NCI-H1930 (cell line): Measurements from ENCODE around the gene ZNF560.
"Not testable (repeated sequence)": the region's sequence is repeated elsewhere in the genome, so short reads cannot be mapped to it uniquely, and the experiment has no call there.

Experiments used
- DNase-seq, 2 experiments: peaks; one replicate each; lab custom pipeline; 2025; lab: John Stamatoyannopoulos, UW

Gene ZNF560

GRCh38 chr19:9498183-9498902 lies at the start of gene ZNF560:
Gene ZNF560, minus strand, starts transcription at chr19:9498616. Its CDS starts 23,303 bp downstream, at chr19:9475313.
- peak; percentile 66 to 77 for DNase-seq

- DNase-seq: no peak
Measured at GRCh38 chr19:9547870-9548269, 49.5 kb upstream of the ZNF560 start.

GRCh38 chr19:9541281-9541680 lies 42.9 kb upstream of the ZNF560 start:
- not testable (repeated sequence) for DNase-seq

- not testable (repeated sequence) for DNase-seq
Measured at GRCh38 chr19:9539921-9540320, 41.5 kb upstream of the ZNF560 start.

GRCh38 chr19:9539201-9539600 lies 40.8 kb upstream of the ZNF560 start:
- not testable (repeated sequence) for DNase-seq

- peak; percentile 56 to 68 for DNase-seq
Measured at GRCh38 chr19:9538183-9539058, 40.0 kb upstream of the ZNF560 start, which contains the start of gene ZNF426. Gene ZNF426, minus strand, starts transcription at chr19:9538645. Its CDS starts 2,413 bp downstream, at chr19:9536232.

GRCh38 chr19:9535934-9536333 lies 37.5 kb upstream of the ZNF560 start:
- no peak for DNase-seq

GRCh38 chr19:9531933-9532332 lies 33.5 kb upstream of the ZNF560 start:
- no peak for DNase-seq

GRCh38 chr19:9528757-9529336 lies 30.4 kb upstream of the ZNF560 start:
- DNase-seq: no peak

- DNase-seq: no peak
Measured at GRCh38 chr19:9523885-9524474, 25.6 kb upstream of the ZNF560 start.

- DNase-seq: no peak
Measured at GRCh38 chr19:9507285-9507684, 8.9 kb upstream of the ZNF560 start.

- DNase-seq: no peak
Measured at GRCh38 chr19:9500796-9501195, 2.4 kb upstream of the ZNF560 start.

GRCh38 chr19:9494096-9494495 lies 4.3 kb downstream of the ZNF560 start:
- DNase-seq: no peak

- no peak for DNase-seq
Measured at GRCh38 chr19:9487016-9487415, 11.4 kb downstream of the ZNF560 start.

- DNase-seq: no peak
Measured at GRCh38 chr19:9485140-9485539, 13.3 kb downstream of the ZNF560 start.

- DNase-seq: no peak
Measured at GRCh38 chr19:9474975-9475374, 23.4 kb downstream of the ZNF560 start.

- DNase-seq: no peak
Measured at GRCh38 chr19:9467161-9467560, 31.3 kb downstream of the ZNF560 start.

GRCh38 chr19:9461938-9462337 lies 36.5 kb downstream of the ZNF560 start:
- DNase-seq: no peak

- no peak for DNase-seq
Measured at GRCh38 chr19:9456018-9456689, 42.3 kb downstream of the ZNF560 start.

- no peak for DNase-seq
Measured at GRCh38 chr19:9453953-9454352, 44.5 kb downstream of the ZNF560 start.

GRCh38 chr19:9445037-9445436 lies 53.4 kb downstream of the ZNF560 start:
- DNase-seq: no peak

- DNase-seq: no peak
Measured at GRCh38 chr19:9436358-9436757, 62.1 kb downstream of the ZNF560 start.
